Measurements from ENCODE around the gene MIPEP.

Gene MIPEP

DNA sequence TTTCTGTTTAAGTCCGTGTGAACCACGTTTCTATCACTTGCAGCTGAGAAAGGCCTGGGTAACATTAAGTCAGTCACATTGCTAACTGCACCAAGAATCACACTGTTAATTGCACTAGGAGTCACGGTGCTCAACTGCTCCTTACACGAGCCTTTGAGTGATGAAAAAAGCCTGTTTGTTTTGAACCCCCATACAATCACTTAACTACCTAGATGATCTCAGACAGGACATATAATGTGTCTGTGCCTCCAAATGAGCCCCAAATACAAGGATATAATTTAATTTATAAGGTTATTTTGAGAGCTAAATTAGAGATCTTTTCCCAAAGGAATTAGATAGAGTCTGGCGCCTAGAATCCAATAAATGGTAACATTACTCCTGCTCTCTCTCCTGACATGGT is 84.1 kb downstream of the MIPEP start:
- no peak for DNase-seq

DNA sequence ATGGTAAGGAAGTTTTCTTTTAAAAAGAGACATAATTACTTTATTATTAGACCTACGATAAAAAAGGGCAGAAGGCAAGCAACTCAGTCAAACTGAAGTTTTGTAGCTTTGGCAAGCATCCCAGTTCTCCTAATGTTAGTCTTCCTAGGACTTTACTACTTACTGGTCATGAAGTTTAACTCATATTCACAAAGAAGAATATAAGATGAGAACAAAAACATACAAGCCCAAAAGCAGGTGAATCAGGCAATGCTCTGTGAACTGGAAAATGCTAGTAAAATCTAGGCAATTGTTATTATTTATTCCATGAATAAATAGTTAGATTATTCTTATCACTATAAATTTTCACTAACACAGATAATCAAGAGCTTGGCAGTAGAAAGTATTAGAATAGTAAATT is 85.0 kb downstream of the MIPEP start:
- DNase-seq, result no peak

DNA sequence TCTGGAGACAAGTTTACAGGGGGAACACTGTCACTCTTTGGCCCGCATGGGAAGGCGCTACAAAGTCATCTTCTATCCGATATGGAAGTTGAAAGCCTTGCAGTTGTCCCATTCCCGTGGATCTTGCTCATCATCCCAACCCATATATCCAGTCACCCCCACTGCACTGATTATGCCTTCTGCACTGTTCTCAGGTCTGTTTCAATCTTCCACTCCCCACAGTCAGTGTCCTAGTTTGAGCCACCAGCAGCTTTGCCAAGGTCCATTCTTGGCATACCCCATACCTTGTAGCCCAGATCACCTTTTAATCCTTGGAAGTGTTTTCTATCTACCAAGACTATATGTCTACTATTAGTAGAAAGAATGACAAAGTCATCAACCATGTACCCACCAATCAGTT is 88.1 kb downstream of the MIPEP start:
- no peak for DNase-seq

DNA sequence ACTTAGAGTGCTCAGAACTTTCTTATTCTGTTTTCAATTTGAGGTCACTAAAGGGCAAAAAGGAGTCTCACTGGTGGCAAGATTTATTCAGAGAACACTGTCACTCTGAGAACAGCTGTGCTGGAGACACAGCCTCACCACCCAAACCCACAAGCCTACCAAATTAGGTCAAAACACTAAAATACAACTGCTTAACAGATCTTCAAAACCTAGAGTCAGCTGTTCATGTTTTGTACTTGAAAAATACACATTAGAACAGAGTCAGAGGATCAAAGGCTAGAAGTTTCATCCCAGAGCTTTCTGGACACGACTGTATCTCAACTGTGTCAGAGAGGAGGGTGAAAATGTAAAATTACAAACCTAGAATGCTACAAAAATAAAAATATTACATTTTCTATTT is 89.3 kb downstream of the MIPEP start:
- DNase-seq, result no peak

DNA sequence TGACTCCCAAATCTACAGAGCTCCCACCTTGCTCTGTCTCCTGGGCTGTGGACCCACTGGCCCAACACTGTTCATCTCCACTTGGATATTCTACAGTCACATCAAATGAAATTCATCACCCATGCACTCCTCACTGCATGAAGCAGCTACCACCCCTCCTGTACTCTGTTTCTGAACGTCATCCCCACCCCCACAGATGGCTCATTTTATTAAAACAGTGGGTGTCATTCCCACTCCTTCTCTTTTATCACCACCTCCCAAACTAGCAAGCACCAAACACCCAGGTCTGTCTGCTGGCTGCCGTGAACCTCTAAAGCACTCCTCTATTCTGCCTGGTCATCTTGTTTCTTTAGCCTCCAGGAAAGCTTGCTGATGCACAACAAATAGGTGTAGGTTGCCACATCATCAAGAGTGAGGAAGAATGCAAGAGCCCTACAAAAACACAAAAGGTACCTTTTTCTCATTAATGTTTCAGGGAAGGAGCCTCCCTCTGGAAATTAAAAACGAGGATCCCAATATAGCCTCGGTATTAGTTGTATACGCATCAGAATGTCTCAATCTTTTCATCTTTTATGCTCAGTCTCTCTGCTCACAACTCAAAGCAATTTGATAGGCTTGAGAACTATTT is 91.8 kb downstream of the MIPEP start:
- DNase-seq, result no peak

DNA sequence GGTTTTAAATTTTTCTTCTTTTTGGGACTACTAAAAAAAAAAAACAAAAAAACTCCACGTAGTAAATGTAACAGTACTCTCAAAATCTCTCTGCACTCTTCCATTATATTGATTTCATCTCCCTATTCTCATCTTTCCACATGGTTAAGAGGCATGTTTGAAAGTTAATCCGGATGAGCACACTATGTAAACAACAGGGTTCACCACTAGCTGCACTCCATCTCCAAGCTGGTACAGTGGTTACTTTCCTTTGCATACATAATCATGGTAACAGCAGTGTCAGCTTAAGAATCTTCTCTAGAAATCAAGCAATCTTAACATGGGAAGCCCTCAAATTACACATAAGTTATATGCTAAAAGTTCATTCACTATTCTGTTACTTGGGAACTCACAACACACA is 92.6 kb downstream of the MIPEP start:
- no peak for DNase-seq

DNA sequence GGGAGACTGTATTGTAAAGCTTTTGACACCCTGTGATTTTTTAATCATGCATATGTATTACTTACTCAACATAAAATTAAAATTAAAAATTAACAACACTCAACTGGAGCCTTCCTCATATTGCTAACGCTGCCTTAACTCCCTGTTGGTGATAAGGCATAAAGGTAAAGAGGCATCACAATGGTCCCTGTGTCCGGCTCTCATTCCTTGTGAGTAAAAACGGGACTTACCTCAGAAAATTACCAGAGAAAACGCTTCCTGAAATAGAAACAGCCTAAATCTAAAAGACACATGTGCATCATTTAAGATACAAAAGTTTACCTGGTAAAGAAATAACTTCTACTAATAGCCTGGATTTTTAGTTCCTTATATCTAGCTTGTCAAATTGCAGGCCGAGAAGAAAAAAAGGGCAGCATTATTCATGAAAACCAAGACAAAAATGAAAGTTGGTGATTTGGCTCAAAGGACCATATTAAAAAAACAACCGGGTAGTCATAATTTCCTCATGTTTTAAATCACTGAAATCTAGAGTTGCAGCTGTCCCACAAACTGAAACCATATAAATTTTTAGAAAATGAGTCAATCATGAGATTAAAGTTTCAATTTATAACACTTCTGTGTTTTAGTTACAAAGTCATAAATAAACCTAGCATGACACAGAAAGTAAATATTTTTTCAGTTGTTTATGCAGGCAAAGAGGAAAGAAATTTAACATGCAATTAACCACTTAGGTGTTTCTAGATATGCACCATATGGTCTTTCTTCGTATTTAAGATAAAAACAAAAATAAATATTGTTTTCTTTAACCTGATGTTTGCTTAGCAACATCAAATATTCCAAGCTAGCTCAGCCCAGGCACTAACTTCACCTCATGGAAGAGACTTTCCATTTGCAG is 94.7 kb downstream of the MIPEP start:
- no peak for DNase-seq

DNA sequence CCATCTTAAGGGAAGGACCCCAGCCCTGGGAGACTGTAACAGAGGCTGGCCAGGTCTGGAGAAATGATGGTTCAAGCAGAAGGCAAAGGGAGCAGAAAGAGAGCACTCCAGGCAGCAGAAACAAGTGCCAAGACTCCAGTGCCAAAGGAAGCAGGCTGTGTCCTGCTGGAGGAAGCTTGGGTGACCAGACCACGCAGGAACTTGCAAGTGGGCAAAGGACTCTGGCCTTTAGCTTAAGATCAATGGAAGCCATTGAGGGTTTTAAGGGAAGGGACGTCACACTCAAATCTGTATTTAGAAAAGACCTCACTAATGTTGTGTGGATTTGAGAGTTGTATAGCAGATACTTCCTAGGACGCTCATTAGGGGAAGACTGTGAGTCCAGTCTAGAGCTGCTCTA is 95.5 kb downstream of the MIPEP start:
- no peak for DNase-seq

DNA sequence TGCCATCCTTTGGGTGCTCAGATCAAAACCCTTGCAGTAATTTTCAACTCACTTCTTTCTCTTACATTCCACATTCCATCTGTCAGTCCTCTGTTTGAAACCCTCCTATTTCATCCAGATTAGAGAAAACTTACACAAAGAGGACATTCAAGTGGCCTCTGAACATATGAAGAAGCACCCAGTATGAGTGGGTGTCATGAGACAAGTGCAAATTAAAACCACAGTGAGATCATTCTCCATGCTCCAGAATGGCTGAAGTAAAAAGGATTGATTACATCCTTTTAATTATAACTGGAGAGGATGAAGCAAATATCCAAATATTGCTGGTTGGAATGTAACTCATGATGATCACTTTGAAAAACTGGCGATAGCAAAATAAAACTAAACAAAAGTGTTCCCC is 96.5 kb downstream of the MIPEP start:
- no peak for DNase-seq

DNA sequence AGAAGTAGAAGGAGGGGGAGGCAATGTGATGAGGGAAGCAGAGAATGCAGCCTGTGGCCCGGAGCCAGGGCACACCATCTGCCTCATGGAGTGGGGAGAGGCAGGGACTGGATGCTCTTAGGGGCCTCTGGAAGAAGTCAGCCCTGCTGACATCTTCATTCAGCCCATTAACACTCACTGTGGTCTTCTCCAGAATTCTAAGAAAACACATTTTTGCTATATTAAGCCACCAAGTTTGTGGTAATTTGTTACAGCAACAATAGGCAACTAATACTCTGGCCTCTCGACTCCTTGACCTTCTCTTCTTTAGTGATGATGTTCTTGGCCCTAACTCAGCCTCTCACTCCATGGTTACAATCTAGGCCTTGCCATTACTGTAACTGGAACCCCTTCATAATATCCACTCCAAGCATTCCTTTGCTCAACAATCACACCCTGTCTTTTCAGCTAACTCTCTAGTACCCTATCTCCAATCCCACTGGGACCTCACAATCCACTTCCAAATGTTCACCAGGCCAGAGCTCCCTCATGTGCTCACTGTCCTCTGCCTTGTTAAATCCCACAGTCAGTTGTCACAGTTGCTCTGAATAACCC is 98.5 kb downstream of the MIPEP start:
- DNase-seq, result no peak

DNA sequence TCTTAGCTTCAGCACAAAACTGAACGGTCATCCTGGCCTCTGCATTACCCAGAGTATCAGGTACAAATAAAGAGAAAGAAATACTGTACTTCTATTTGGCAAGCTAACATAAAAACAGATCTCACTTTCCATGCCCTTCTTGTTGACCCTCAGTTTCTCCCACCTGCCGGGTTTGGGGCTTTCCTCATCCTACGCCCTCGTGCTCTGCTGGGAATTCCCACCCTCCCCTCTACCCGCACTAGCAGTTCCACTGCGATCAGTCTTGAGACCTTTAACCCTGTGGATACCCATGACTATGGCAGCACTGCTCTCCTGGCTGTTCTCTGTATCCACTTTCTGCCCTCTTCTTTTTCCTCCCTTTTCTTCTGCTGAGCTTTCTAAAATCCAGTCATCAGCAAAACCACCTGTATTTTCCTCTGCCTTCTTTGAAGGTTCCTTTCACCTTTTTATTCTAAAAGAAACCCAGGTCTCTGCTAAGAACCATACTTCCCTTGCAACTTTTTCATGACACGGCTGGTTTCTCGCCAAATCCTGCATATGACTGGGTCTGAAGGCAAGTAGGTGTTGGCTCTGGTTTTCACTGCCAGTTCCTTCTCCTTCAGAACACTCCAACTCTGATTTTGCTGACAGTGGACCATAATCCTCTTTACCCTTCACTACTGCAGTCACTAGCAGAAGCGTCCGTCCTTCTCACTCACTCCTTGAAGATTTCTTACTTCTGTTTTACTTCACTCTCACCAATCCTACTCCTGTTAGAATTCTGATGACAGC is 99.4 kb downstream of the MIPEP start:
- DNase-seq, result no peak

DNA sequence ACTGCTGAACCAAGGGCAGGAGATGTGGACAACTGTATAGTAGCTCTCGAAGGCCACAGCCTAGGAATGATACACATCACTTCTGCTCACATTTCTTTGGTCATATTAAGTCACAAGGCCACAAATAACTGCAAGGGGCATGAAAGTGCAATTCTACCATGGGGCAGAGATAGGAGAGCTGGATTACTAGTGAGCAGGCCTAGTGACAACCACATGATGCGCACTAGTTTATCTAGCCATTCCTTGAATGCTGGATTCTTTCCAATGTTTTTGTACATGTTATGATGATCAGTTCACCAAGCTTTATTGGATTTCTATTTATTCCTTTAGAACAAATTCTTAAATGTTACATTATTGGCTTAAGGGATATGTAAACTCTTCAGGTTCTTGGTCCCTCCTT is 100.7 kb downstream of the MIPEP start:
- no peak for DNase-seq

DNA sequence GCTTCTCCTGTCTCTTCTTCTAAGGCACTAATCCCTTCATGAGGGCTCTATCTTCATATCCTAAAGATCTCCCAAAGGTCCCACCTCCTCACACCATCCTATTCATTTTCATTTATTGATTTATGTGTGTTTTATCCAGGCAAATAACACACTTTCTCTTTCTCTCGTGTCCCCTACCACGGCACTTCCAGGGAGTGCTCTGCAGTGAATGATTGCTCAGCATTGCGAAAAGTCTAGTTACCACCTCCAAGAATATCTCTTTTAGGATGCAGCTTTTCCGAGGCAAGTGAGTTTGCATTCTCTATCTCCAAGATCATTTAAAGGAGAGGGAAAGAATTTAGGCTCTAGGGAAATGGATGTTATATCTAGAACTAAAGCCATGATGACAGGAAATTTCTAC is 101.7 kb downstream of the MIPEP start:
- DNase-seq, result no peak

DNA sequence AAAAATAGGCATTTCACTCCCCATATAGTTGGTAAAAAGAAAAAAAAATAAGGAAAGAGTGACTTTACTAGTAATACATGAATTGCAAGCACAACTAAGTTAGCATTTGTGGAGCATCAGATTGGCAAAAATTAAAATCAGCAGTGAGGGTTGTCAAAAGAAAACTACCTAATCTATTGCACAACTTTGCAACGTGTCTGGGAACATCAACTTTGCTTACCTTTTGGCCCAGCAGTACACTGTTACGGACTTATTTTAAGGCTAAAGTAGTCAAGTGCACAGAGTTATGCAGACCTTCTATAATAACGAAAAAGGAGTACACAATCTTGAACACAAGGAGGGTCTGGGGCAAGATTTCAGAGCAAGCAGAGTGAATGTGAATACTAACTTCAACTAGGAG is 102.6 kb downstream of the MIPEP start:
- no peak for DNase-seq

DNA sequence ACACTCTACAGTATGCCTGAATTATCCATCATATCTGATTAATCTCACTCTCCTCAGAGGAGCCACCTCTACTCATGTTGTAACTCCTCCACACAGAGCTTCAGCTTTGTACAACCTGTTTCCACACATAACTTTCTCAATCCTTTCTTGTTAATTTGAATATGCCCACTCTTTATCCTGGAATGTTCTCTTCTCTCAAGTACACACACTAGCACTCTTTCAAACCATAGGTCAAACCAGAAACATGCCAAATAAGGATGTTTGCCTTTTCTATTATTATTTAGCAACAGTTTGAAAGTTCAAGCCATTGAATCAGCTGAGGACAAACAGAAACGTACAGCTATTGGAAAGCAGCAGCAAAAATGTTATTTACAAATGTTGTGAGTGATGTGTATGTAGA is 110.3 kb downstream of the MIPEP start:
- no peak for DNase-seq

DNA sequence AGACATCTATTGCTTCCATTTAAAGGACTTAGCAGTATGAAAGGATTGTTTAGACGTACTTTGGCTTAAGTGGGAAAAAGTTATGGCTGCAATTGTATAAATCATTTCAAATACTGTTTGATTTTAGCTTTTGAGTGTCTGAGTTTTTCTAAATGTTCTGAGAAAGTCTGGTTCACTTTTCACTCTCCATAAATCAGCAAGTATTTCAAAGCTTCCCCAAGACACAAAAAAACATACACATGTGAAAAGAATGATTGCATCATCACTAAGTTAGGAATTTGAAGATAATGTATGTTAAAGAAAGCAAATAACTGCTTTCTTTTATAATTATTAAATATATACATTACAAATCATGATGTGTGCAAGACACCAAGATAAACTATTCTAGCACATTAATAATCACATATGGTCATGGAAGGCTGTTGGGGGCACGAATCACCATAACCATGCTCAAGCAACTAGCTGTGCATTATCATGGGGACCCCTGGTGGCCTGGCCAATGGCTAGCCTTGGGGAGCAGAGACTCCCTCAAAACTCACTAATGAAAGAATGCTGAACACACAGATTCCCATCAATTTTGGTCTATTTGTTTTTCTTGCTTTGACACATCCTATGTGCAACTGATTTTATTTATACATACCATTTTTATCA is 111.1 kb downstream of the MIPEP start:
- no peak for DNase-seq

DNA sequence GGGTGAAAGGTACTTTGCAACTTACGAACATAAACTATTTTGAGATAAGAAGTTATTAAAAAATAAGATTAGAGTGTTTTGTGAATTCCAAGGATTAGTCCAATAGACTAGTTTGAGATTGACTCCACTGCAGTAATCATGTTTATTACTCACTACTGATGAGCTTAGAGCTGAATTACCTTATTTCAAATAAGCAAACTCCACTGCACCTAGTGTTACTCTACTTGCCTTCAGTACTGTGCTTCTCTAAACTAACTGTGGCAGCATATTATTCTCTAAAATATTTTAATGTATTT is 111.7 kb downstream of the MIPEP start:
- no peak for DNase-seq

DNA sequence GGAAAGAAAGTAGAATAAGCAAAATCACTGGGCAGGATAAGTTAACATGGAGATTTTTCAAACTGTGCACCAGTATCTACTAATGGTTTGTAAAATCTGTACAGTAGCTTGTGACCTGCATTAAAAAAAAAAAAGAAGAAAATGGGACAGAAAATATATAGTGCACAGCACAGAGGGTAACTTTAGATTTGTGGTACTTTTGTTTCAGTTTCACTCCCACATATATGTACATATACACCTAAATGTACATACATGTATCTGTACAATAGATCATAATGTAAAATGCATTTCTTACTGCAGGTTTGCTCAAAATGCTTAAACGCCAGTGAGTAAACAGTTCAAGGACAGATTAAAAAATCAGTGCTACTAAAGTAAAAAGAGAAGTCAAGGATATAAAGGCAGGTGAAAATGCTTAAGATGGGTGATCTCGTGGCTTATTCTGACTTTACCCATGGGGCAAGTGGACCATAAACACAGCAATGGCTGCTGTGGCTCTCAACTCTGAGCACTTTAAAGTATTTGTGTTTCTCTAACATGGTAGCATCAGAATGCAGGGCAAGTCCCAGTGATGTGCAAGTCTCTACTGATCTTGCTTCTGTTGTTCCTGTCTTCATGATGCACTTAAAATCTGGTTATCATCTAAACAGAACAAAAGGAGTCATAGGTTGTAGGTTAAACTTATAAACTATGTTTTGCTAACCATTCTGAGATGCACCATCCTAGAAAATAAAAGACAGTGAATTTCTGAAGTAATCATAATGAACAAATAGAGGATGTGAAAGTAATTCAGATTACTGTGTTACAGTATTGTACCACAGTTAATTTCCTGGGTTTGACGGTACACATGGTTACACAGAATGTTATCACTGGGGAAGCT is 112.3 kb downstream of the MIPEP start:
- DNase-seq, result no peak

DNA sequence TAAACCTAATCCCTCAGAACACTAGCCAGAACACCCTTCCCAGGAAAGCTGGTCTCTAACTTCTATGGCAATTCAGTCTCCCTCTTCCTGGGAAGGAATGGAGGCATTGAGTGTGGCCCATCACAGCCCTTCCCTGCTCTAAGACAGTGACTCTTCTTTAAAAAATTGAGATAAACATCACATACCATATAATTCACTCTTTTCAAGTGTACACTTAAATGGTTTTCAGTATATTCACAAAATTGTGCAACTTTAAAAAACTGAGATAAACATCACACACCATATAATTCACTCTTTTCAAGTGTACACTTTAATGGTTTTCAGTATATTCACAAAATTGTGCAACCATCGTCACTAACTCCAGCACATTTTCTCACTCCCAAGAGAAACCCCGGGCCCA is 116.5 kb downstream of the MIPEP start:
- DNase-seq, result no peak

DNA sequence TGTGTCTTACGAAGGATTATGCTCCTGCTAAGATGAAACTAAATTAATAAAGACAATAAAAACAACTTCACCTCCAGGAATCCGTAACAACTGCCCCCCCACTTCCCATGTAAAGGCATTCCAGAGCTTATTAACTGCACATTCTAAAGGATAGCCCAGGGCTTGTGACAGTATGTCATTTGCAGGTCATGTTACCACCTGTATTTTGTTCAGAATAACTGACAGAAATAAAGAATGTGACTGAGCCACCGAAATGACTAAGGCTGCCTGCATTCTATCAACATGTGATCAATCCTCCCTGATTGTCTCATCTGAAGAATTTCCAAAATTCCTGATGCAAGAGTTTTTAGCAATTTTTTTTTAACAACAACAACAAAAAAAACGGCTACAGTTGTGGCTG is 117.2 kb downstream of the MIPEP start:
- DNase-seq, result no peak

DNA sequence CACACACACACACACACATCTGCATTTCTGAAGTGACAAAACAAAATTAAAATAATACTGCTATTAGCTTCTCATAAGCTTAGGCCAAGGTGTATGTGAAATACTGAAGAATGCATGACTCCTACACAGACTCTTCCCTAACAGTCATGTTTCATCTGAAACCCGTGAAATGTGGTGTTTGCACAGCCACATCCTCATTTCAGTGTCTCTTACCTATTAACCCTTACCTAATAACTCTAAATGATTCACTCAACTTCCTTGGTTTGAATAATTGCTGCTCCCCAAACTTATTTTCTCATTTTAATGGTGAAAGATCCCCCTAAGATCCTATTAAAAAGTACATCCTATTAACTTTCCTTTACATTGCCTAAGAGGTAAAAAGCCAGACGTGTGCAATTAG is 117.6 kb downstream of the MIPEP start:
- no peak for DNase-seq

DNA sequence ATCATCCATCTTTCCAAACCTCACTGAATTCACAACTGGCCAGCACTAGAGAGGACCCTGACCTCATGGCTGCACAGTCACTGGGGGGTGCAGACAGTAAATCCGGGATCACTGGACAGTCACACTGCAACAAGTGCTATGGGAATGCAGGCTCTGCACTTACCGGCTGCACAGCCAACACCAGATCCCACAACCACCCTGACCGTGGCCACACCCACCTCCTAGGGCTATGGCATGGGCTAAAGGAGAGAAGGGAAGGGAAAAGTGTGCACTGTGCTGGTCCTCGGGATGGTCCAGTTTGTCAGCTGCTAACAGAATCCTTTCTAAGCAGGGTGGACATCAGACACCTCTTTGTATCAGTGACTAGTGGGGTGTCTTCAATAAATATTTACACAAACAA is 118.2 kb downstream of the MIPEP start:
- no peak for DNase-seq

Measured in retina (tissue), 1 donor.